Osteocyte (in vitro differentiated cells): ENCODE results near the gene AMBRA1. TPM values are rescaled to one million over a fixed set of nuclear protein-coding genes. Genes with fewer than 3 reads are reported as not detected.

Experiments
- DNase-seq: peaks from one replicate; pipeline ENCODE4 v3.0.0; 2021; ENCODE audit warnings: mixed read lengths; ENCODE audit not compliant: unreplicated experiment; ENCODE audit errors: extremely low spot score
- H3K27ac Mint-ChIP-seq: one replicate; pipeline ENCODE4 v1.8.0; 2021; ENCODE audit warnings: mild to moderate bottlenecking, mixed read lengths; ENCODE audit not compliant: unreplicated experiment
- H3K27me3 Mint-ChIP-seq: one replicate; pipeline ENCODE4 v1.8.0; 2021; ENCODE audit warnings: mixed read lengths; ENCODE audit not compliant: unreplicated experiment
- H3K36me3 Mint-ChIP-seq: one replicate; pipeline ENCODE4 v1.8.0; 2021; ENCODE audit warnings: mixed read lengths; ENCODE audit not compliant: unreplicated experiment
- H3K4me1 Mint-ChIP-seq: one replicate; pipeline ENCODE4 v1.8.0; 2021; ENCODE audit warnings: mixed read lengths; ENCODE audit not compliant: unreplicated experiment
- H3K4me3 Mint-ChIP-seq: one replicate; pipeline ENCODE4 v1.8.0; 2021; ENCODE audit warnings: mild to moderate bottlenecking, moderate library complexity, mixed read lengths; ENCODE audit not compliant: unreplicated experiment
- H3K9me3 Mint-ChIP-seq: one replicate; pipeline ENCODE4 v1.8.0; 2021; ENCODE audit warnings: mixed read lengths; ENCODE audit not compliant: unreplicated experiment
- CTCF ChIP-seq: fragments of 200-600 bp; sonication (generic); IDR thresholded peaks from 2 replicates; pipeline ENCODE4 v1.5.0; 2021; ENCODE audit warnings: antibody characterized with exemption, mild to moderate bottlenecking, moderate library complexity
- total RNA-seq: library from RNA; stranded (reverse); gene quantifications from 2 replicates; pipeline ENCODE4 v1.2.1, GENCODE V29; 2021

The AMBRA1 gene
- total RNA-seq, 1 donor from 2014 or later = 32.1 TPM

GRCh38 chr11:46604796-46605195 lies 11.0 kb upstream of the AMBRA1 start:
- peaks cover 3% of the 10 kb centered on the region for H3K36me3 Mint-ChIP-seq
- H3K27me3 Mint-ChIP-seq = no peaks in the 10 kb centered on the region
- no peaks in the 10 kb centered on the region for H3K9me3 Mint-ChIP-seq
- TF ChIP-seq CTCF = no peak
- no peak for DNase-seq
- H3K4me1 Mint-ChIP-seq = no peaks in the 10 kb centered on the region
- no peak overlapping the region for H3K27ac Mint-ChIP-seq
- H3K4me3 Mint-ChIP-seq = no peak overlapping the region

- no peak for TF ChIP-seq CTCF
- Mint-ChIP-seq H3K4me3 (no peak overlapping the region), H3K4me1 (no peaks in the 10 kb centered on the region), H3K27ac (no peak overlapping the region), H3K9me3 (no peaks in the 10 kb centered on the region), H3K27me3 (no peaks in the 10 kb centered on the region), H3K36me3 (peaks cover 3% of the 10 kb centered on the region)
- DNase-seq = no peak
These were observed 10.0 kb upstream of the AMBRA1 start for GRCh38 chr11:46603704-46604308.

- H3K4me3 Mint-ChIP-seq = no peak overlapping the region
- no peaks in the 10 kb centered on the region for H3K9me3 Mint-ChIP-seq
- no peaks in the 10 kb centered on the region for H3K27me3 Mint-ChIP-seq
- DNase-seq = no peak
- TF ChIP-seq CTCF = no peak
- no peak overlapping the region for H3K27ac Mint-ChIP-seq
- H3K4me1 Mint-ChIP-seq = no peaks in the 10 kb centered on the region
- H3K36me3 Mint-ChIP-seq = peaks cover 6% of the 10 kb centered on the region
These were observed 7.3 kb upstream of the AMBRA1 start for GRCh38 chr11:46601129-46601528.

- Mint-ChIP-seq H3K27me3 (no peaks in the 10 kb centered on the region), H3K36me3 (peaks cover 6% of the 10 kb centered on the region), H3K27ac (no peak overlapping the region), H3K9me3 (no peaks in the 10 kb centered on the region), H3K4me3 (no peak overlapping the region), H3K4me1 (no peaks in the 10 kb centered on the region)
- no peak for DNase-seq
- TF ChIP-seq CTCF = no peak
These were observed 6.6 kb upstream of the AMBRA1 start for GRCh38 chr11:46600194-46600960.

- H3K36me3 Mint-ChIP-seq = peaks cover 6% of the 10 kb centered on the region
- no peaks in the 10 kb centered on the region for H3K9me3 Mint-ChIP-seq
- no peaks in the 10 kb centered on the region for H3K4me1 Mint-ChIP-seq
- no peak for DNase-seq
- no peak for TF ChIP-seq CTCF
- no peaks in the 10 kb centered on the region for H3K27me3 Mint-ChIP-seq
- H3K27ac Mint-ChIP-seq = no peak overlapping the region
- H3K4me3 Mint-ChIP-seq = no peak overlapping the region
These were observed 5.7 kb upstream of the AMBRA1 start for GRCh38 chr11:46599340-46600193.
